Endodermal cell (in vitro differentiated cells): ENCODE data around the gene RHBDL1. TPM values are rescaled to one million over a fixed set of nuclear protein-coding genes. Genes with fewer than 3 reads are reported as not detected.
A peak's percentile ranks its signal among the peaks of the same experiment; 100 is the strongest.

Experiments used
- DNase-seq: peaks from one replicate; pipeline ENCODE4 v3.0.0-alpha.2; 2017
- H3K27ac ChIP-seq: 2 replicates; pipeline ENCODE4 v1.5.1; 2013; ENCODE audit warnings: mild to moderate bottlenecking, low read depth, low read length, moderate library complexity
- H3K27me3 ChIP-seq: 2 replicates; pipeline ENCODE4 v1.6.1; 2013; ENCODE audit warnings: mild to moderate bottlenecking, low read length, moderate library complexity; ENCODE audit not compliant: insufficient read depth, control insufficient read depth, poor library complexity, severe bottlenecking
- H3K36me3 ChIP-seq: 2 replicates; pipeline ENCODE4 v1.7.0; 2013; ENCODE audit warnings: mild to moderate bottlenecking, low read length, moderate library complexity; ENCODE audit not compliant: control insufficient read depth, insufficient read depth
- H3K4me1 ChIP-seq: one replicate; pipeline ENCODE4 v1.7.0; 2013; ENCODE audit warnings: low read length; ENCODE audit not compliant: control insufficient read depth, insufficient read depth
- H3K4me3 ChIP-seq: 2 replicates; pipeline ENCODE4 v1.5.1; 2013; ENCODE audit warnings: mild to moderate bottlenecking, low read length, moderate library complexity
- H3K9ac ChIP-seq: 2 replicates; pipeline ENCODE4 v1.6.1; 2013; ENCODE audit warnings: mild to moderate bottlenecking, low read length, moderate library complexity; ENCODE audit not compliant: poor library complexity, severe bottlenecking; ENCODE audit errors: extremely low read depth
- H3K9me3 ChIP-seq: 2 replicates; pipeline ENCODE4 v1.6.1; 2013; ENCODE audit warnings: mild to moderate bottlenecking, low read length, moderate library complexity; ENCODE audit not compliant: control insufficient read depth
- H3K27ac Mint-ChIP-seq: 2 replicates; pipeline ENCODE4 v1.8.0; 2020; ENCODE audit warnings: mixed read lengths
- H3K27me3 Mint-ChIP-seq: 2 replicates; pipeline ENCODE4 v1.8.0; 2021; ENCODE audit warnings: mild to moderate bottlenecking, mixed read lengths; ENCODE audit not compliant: insufficient read depth
- H3K36me3 Mint-ChIP-seq: 2 replicates; pipeline ENCODE4 v1.8.0; 2020; ENCODE audit warnings: low read depth, mixed read lengths
- H3K4me1 Mint-ChIP-seq: 2 replicates; pipeline ENCODE4 v1.8.0; 2020; ENCODE audit warnings: mixed read lengths
- H3K4me3 Mint-ChIP-seq: 2 replicates; pipeline ENCODE4 v1.8.0; 2020; ENCODE audit warnings: mild to moderate bottlenecking, moderate library complexity, mixed read lengths
- H3K9me3 Mint-ChIP-seq: 2 replicates; pipeline ENCODE4 v1.8.0; 2020; ENCODE audit warnings: mild to moderate bottlenecking, mixed read lengths
- WGBS, 2 experiments: methylation state at CpG; one replicate each; pipeline versions ENCODE4 v1.1.5 to v1.1.7; 2013; ENCODE audit warnings: missing lambda C conversion rate in 2 of 2, mixed read lengths in 1 of 2; ENCODE audit not compliant: insufficient coverage in 1 of 2, insufficient read length in 1 of 2; 5-methylcytosine and 5-hydroxymethylcytosine counted together
- total RNA-seq, 2 donors: library from RNA; stranded (reverse); fragmentation: NEBNext Ultra II Directional in 1 of 2; extraction: Animal tissue kit (Norgen Biotek cat#: 25700) in 1 of 2; gene quantifications; 2 replicates in 1 of 2; 3 replicates in 1 of 2; pipeline ENCODE4 v1.2.1, GENCODE V29; 2021
- TF ChIP-seq, protein P1 (sequence below): fragments of 200-600 bp; sonication (generic); conservative IDR thresholded peaks from 2 replicates; pipeline ENCODE4 v1.5.0; 2021; ENCODE audit warnings: antibody characterized with exemption, mild to moderate bottlenecking

The RHBDL1 gene
- total RNA-seq, 2 donors from 2014 or later: 3.7 to 5.1 TPM

DNA sequence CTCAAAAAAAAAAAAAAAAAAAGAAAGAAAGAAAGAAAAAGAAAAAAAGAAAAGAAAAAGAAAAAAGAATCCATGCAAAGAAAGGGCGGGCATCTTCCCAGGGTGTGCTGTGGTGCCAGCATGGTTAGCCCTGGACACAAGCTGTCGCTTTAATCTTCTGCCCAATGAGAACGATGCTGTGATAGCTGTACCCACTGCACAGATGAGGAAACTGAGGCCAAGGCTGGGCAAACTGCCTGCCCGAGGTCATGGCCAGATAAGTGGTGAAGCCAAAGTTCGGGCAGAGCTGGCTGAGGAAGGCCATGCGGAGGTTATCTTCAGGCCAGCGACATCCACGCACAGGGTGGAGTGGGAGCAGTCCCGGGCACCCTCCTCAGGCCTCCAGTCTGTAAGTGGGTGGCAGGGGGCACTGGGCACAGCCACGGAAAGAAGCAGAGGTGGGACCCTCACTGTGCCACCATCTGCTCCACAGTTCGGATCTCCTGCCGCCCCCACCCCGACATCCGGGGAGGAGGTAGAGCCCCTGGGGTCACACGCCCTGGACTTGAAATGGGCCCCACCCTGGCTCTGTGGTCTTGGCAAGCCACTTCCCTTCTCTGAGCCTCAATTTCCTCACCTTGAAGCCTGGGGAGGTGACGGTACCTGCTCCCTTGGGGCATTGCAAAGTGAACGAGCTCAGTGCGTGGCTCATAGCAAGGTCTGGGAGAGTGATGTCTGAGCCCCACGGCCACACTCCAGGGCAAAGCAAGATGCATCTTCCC, 23.6 kb downstream of the RHBDL1 start:
- no peak overlapping the region for H3K27ac ChIP-seq
- H3K4me1 Mint-ChIP-seq: no peaks in the 10 kb centered on the region
- peaks cover 97% of the 10 kb centered on the region for H3K27me3 ChIP-seq
- no peaks in the 10 kb centered on the region for H3K36me3 ChIP-seq
- no peaks in the 10 kb centered on the region for H3K36me3 Mint-ChIP-seq
- no peak for DNase-seq
- no peak overlapping the region for H3K4me3 ChIP-seq
- no peak overlapping the region for H3K9ac ChIP-seq
- H3K4me1 ChIP-seq: no peaks in the 10 kb centered on the region
- H3K9me3 Mint-ChIP-seq: no peaks in the 10 kb centered on the region
- WGBS, 2 experiments: 74 to 79% methylated on average over 12 to 19 of the region's 19 CpGs
- H3K27ac Mint-ChIP-seq: no peak overlapping the region
- peaks cover 94% of the 10 kb centered on the region for H3K27me3 Mint-ChIP-seq
- H3K4me3 Mint-ChIP-seq: no peak overlapping the region
- TF ChIP-seq, protein P1, sequence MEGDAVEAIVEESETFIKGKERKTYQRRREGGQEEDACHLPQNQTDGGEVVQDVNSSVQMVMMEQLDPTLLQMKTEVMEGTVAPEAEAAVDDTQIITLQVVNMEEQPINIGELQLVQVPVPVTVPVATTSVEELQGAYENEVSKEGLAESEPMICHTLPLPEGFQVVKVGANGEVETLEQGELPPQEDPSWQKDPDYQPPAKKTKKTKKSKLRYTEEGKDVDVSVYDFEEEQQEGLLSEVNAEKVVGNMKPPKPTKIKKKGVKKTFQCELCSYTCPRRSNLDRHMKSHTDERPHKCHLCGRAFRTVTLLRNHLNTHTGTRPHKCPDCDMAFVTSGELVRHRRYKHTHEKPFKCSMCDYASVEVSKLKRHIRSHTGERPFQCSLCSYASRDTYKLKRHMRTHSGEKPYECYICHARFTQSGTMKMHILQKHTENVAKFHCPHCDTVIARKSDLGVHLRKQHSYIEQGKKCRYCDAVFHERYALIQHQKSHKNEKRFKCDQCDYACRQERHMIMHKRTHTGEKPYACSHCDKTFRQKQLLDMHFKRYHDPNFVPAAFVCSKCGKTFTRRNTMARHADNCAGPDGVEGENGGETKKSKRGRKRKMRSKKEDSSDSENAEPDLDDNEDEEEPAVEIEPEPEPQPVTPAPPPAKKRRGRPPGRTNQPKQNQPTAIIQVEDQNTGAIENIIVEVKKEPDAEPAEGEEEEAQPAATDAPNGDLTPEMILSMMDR: no peak
- no peaks in the 10 kb centered on the region for H3K9me3 ChIP-seq

DNA sequence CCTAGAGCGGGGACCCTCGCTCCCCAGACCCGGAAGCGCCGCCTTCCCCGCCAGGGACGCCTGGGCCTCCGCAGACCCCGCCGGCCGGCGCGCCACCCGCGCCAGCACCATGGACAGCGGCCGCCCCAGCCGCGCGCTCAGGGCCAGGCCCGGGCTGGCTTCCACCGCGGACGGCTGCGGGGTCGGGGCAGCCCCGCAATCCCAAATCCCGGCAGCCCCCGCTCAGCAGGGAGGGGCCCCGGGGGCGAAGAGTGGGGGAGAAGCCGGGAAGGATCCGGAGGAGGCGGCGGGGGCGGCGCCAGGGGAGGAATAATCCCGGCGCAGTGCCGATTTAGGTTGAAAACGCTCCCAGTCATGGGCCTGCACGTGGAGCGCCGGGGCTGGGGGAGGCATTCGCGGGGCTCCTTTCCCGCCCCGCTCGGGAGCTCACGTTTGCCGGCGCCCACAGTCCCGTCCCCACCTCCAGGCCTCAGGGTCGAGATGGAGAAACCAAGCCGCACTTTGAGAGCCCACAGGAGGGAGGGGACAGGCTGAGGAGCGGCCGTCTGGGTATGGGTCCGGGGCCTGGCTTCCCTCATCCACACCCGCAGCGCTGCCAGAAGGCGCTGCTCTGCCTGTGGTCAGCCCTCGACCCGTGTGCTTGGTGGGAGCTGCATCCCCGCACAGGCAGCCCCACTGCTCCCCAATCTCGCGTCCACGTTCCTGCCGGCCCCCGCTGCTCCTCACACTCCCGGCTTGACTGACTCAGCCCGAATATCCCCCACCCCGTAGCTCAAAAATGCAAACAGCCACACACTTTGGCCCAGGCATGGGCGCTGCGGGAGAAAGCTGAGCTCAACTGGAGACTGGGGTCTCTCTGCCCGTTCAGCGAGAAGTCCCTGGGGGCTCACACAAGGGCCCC, 25.5 kb downstream of the RHBDL1 start:
- peak; percentile 91 for DNase-seq
- Histone ChIP-seq H3K27me3 (peaks cover 90% of the 10 kb centered on the region), H3K4me1 (no peaks in the 10 kb centered on the region), H3K27ac (no peak overlapping the region), H3K9ac (no peak overlapping the region), H3K9me3 (no peaks in the 10 kb centered on the region), H3K36me3 (no peaks in the 10 kb centered on the region), H3K4me3 (no peak overlapping the region)
- TF ChIP-seq, protein P1: no peak
- Mint-ChIP-seq H3K4me1 (no peaks in the 10 kb centered on the region), H3K9me3 (no peaks in the 10 kb centered on the region), H3K27me3 (peaks cover 87% of the 10 kb centered on the region), H3K27ac (no peak overlapping the region), H3K36me3 (no peaks in the 10 kb centered on the region), H3K4me3 (no peak overlapping the region)
- WGBS, 2 experiments: 8 to 12% methylated on average over 27 to 76 of the region's 76 CpGs

DNA sequence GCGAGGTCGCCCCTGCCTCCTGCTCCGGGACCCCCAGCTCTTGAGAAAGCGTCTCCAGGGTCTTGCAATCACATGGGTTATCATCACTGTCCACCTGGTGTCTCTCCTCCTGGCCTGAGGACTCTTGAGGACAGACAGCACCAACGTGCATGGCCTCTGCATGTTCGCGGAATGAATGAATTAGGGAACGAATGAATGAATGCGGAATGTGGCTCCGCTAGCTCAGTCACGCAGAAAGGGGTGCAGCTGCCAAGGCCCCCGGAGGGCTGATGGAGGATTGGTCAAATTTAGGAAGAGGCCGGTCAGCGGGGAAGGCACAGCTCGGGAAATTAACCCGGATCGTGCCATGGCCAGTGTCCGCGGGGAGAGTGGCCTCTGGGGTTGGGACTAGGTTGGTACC, 26.9 kb downstream of the RHBDL1 start:
- H3K36me3 Mint-ChIP-seq: no peaks in the 10 kb centered on the region
- H3K27ac Mint-ChIP-seq: no peak overlapping the region

More for the DNA sequence above, 26.9 kb downstream of the RHBDL1 start:
- H3K9me3 Mint-ChIP-seq: no peaks in the 10 kb centered on the region
- H3K27me3 ChIP-seq: peaks cover 92% of the 10 kb centered on the region
- H3K9ac ChIP-seq: no peak overlapping the region
- H3K4me1 ChIP-seq: no peaks in the 10 kb centered on the region
- no peak overlapping the region for H3K4me3 Mint-ChIP-seq
- H3K9me3 ChIP-seq: no peaks in the 10 kb centered on the region
- WGBS, 2 experiments: 85% methylated on average over 15 to 19 of the region's 19 CpGs
- no peak overlapping the region for H3K27ac ChIP-seq
- no peaks in the 10 kb centered on the region for H3K36me3 ChIP-seq
- no peak overlapping the region for H3K4me3 ChIP-seq
- H3K4me1 Mint-ChIP-seq: no peaks in the 10 kb centered on the region
- TF ChIP-seq, protein P1: no peak
- DNase-seq: no peak
- peaks cover 88% of the 10 kb centered on the region for H3K27me3 Mint-ChIP-seq
